ENCODE data around the gene TGFBI.

Gene TGFBI

GRCh38 chr5:135986401-135986800 is 42.4 kb upstream of the TGFBI start:
- no peak for TF ChIP-seq CTCF (IDR thresholded peaks at IDR 0.05; ENCODE audit: low read depth, low read length, missing control alignments)

DNA sequence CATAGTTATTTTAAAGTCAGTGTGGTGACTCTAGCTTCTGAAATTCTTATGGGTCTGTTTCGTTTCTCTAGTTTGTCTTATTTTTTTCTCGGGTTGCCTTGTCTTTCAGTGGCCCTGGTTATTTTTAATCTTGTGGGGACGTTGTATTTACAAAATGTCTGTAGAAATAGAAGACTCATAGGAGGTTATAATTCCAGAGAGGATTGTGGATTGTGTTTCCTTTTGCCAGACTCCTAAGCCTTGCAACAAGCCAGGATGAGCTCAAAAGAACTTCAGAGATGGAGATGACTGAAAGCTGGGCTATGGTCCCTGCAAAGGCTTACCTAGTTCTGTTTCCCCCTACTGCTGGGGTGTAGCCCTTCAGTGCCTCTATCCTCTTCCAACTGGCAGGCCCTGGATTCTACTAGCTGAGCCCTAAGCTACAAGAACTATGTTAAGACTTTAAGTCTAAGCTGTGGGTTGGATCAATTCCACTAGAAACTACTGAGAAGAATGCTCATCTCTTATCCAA is 41.8 kb upstream of the TGFBI start:
- in situ Hi-C loops (cut with HindIII; ENCODE audit: low pct_ligation_motif_present, low sequenced_read_pairs), result no loop called here
- Histone ChIP-seq H3K36me3 (replicated peaks) (no peaks in the 10 kb centered on the region), H3K27me3 (replicated peaks) (no peaks in the 10 kb centered on the region), H3K4me3 (ENCODE audit: low read depth, low read length) (no peak overlapping the region), H3K27ac (no peak overlapping the region)
- no peak for DNase-seq
- no peak for TF ChIP-seq CTCF (IDR thresholded peaks at IDR 0.05; ENCODE audit: low read depth, low read length, missing control alignments)

More at GRCh38 chr5:135986401-135986800, 42.4 kb upstream of the TGFBI start:
- Histone ChIP-seq H3K4me3 (ENCODE audit: low read depth, low read length) (no peak overlapping the region), H3K36me3 (replicated peaks) (no peaks in the 10 kb centered on the region), H3K27ac (no peak overlapping the region), H3K27me3 (replicated peaks) (no peaks in the 10 kb centered on the region)
- in situ Hi-C loops (cut with HindIII; ENCODE audit: low pct_ligation_motif_present, low sequenced_read_pairs), result no loop called here
- DNase-seq, result no peak

- in situ Hi-C loops (cut with HindIII; ENCODE audit: low pct_ligation_motif_present, low sequenced_read_pairs), result no loop called here
- no peaks in the 10 kb centered on the region for H3K36me3 ChIP-seq (replicated peaks)
- no peak overlapping the region for H3K4me3 ChIP-seq (ENCODE audit: low read depth, low read length)
- H3K27ac ChIP-seq, result no peak overlapping the region
- no peak for TF ChIP-seq CTCF (IDR thresholded peaks at IDR 0.05; ENCODE audit: low read depth, low read length, missing control alignments)
- no peaks in the 10 kb centered on the region for H3K27me3 ChIP-seq (replicated peaks)
- no peak for DNase-seq
Observed at GRCh38 chr5:135988546-135988945, 40.2 kb upstream of the TGFBI start.

DNA sequence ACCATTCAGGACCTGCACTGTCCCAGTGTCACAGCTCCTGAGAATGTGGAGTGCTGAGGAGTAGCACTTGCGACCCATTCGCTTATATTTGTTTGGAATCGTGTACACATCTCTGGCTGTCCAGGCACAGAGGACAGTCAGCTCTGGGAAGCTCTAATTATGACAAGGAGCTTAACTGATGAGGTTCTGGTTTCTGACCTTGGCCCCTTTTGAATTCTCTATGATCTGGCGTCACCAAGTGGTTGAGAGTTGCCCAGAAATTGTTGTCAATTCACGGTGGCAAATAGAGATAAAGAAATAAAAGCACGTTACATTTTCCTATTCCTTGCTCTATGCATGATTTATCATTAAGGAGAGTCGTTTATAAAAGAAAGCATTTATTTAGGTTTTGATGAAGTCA is 39.1 kb upstream of the TGFBI start:
- H3K36me3 ChIP-seq (replicated peaks), result no peaks in the 10 kb centered on the region
- in situ Hi-C loops (cut with HindIII; ENCODE audit: low pct_ligation_motif_present, low sequenced_read_pairs), result no loop called here
- DNase-seq, result no peak
- no peak for TF ChIP-seq CTCF (IDR thresholded peaks at IDR 0.05; ENCODE audit: low read depth, low read length, missing control alignments)
- no peak overlapping the region for H3K27ac ChIP-seq
- no peak overlapping the region for H3K4me3 ChIP-seq (ENCODE audit: low read depth, low read length)
- no peaks in the 10 kb centered on the region for H3K27me3 ChIP-seq (replicated peaks)

- DNase-seq, result no peak
- TF ChIP-seq CTCF (IDR thresholded peaks at IDR 0.05; ENCODE audit: low read depth, low read length, missing control alignments), result no peak
- no peaks in the 10 kb centered on the region for H3K36me3 ChIP-seq (replicated peaks)
- in situ Hi-C loops (cut with HindIII; ENCODE audit: low pct_ligation_motif_present, low sequenced_read_pairs), result no loop called here
- H3K27me3 ChIP-seq (replicated peaks), result no peaks in the 10 kb centered on the region
- H3K4me3 ChIP-seq (ENCODE audit: low read depth, low read length), result no peak overlapping the region
- H3K27ac ChIP-seq, result no peak overlapping the region
Observed at GRCh38 chr5:135990528-135991255, 38.1 kb upstream of the TGFBI start.

- in situ Hi-C loops (cut with HindIII; ENCODE audit: low pct_ligation_motif_present, low sequenced_read_pairs), result no loop called here
- H3K4me3 ChIP-seq (ENCODE audit: low read depth, low read length), result no peak overlapping the region
- no peaks in the 10 kb centered on the region for H3K36me3 ChIP-seq (replicated peaks)
- DNase-seq, result no peak
- H3K27me3 ChIP-seq (replicated peaks), result no peaks in the 10 kb centered on the region
- no peak overlapping the region for H3K27ac ChIP-seq
- TF ChIP-seq CTCF (IDR thresholded peaks at IDR 0.05; ENCODE audit: low read depth, low read length, missing control alignments), result no peak
Observed at GRCh38 chr5:135991429-135991828, 37.4 kb upstream of the TGFBI start.
